ENCODE data around the gene TRIM66.

Gene TRIM66

GRCh38 chr11:8656291-8656690 lies 26.2 kb downstream of the TRIM66 start:
- no peak for TF ChIP-seq CTCF (IDR thresholded peaks at IDR 0.05; ENCODE audit: poor library complexity, severe bottlenecking)
- no peak for ATAC-seq (ENCODE audit: low read depth)
- Histone ChIP-seq H3K9me3 (ENCODE audit: severe bottlenecking) (no peaks in the 10 kb centered on the region), H3K36me3 (ENCODE audit: low read depth) (no peaks in the 10 kb centered on the region; the same call in 1 of the 2 replicates), H3K4me1 (ENCODE audit: insufficient read depth, poor library complexity, severe bottlenecking) (no peaks in the 10 kb centered on the region), H3K27me3 (ENCODE audit: insufficient read depth, poor library complexity, severe bottlenecking) (no peaks in the 10 kb centered on the region), H3K27ac (ENCODE audit: poor library complexity, severe bottlenecking) (no peak overlapping the region), H3K4me3 (ENCODE audit: severe bottlenecking) (no peak overlapping the region)
- no peak for DNase-seq (ENCODE audit: low spot score)

GRCh38 chr11:8654503-8654902 lies 28.0 kb downstream of the TRIM66 start:
- H3K27me3 ChIP-seq (ENCODE audit: insufficient read depth, poor library complexity, severe bottlenecking), result no peaks in the 10 kb centered on the region
- H3K9me3 ChIP-seq (ENCODE audit: severe bottlenecking), result no peaks in the 10 kb centered on the region
- peaks cover 3% of the 10 kb centered on the region; the same call in 1 of the 2 replicates for H3K36me3 ChIP-seq (ENCODE audit: low read depth)
- no peak for ATAC-seq (ENCODE audit: low read depth)
- no peak overlapping the region for H3K27ac ChIP-seq (ENCODE audit: poor library complexity, severe bottlenecking)
- H3K4me3 ChIP-seq (ENCODE audit: severe bottlenecking), result no peak overlapping the region
- H3K4me1 ChIP-seq (ENCODE audit: insufficient read depth, poor library complexity, severe bottlenecking), result peaks cover 3% of the 10 kb centered on the region
- DNase-seq (ENCODE audit: low spot score), result no peak
- no peak for TF ChIP-seq CTCF (IDR thresholded peaks at IDR 0.05; ENCODE audit: poor library complexity, severe bottlenecking)

- Histone ChIP-seq H3K27me3 (ENCODE audit: insufficient read depth, poor library complexity, severe bottlenecking) (no peaks in the 10 kb centered on the region), H3K9me3 (ENCODE audit: severe bottlenecking) (no peaks in the 10 kb centered on the region), H3K27ac (ENCODE audit: poor library complexity, severe bottlenecking) (no peak overlapping the region), H3K4me3 (ENCODE audit: severe bottlenecking) (no peak overlapping the region), H3K36me3 (ENCODE audit: low read depth) (peaks cover 8% of the 10 kb centered on the region; the same call in 1 of the 2 replicates), H3K4me1 (ENCODE audit: insufficient read depth, poor library complexity, severe bottlenecking) (peaks cover 7% of the 10 kb centered on the region)
- ATAC-seq (ENCODE audit: low read depth) (peak; percentile 94), DNase-seq (ENCODE audit: low spot score) (no peak)
- TF ChIP-seq CTCF (IDR thresholded peaks at IDR 0.05; ENCODE audit: poor library complexity, severe bottlenecking), result no peak
These were observed 30.3 kb downstream of the TRIM66 start for GRCh38 chr11:8652140-8652539.

DNA sequence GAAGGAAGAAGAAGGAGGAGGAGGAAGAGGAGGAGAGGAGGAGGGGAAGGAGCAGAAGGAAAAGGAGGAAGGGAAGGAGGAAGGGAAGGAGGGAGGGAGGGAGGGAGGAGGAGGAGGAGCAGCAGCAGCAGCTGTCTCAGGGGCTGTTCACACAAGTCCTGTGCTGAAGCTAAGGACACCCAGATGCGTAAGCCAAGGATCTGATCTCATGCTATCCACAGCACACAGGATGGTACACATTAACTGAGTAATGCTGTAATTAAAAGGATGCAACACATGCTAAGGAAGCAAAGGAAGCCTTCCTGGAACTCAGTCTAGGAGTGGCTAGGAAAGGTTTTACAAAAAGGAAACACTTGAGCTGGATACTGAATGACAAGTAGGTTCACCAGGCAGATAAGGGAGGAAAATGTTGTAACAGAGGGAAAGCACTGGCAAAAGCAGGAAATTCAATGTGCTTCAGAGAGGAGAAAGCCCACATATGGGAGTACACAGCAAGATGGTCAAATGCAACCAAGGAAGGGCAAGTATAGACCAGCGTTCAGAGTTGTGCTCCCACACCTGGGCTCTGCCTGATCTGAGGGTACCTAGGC lies 32.0 kb downstream of the TRIM66 start:
- no peak for TF ChIP-seq CTCF (IDR thresholded peaks at IDR 0.05; ENCODE audit: poor library complexity, severe bottlenecking)
- Histone ChIP-seq H3K27ac (ENCODE audit: poor library complexity, severe bottlenecking) (no peak overlapping the region), H3K4me3 (ENCODE audit: severe bottlenecking) (no peak overlapping the region), H3K4me1 (ENCODE audit: insufficient read depth, poor library complexity, severe bottlenecking) (peaks cover 7% of the 10 kb centered on the region), H3K9me3 (ENCODE audit: severe bottlenecking) (no peaks in the 10 kb centered on the region), H3K27me3 (ENCODE audit: insufficient read depth, poor library complexity, severe bottlenecking) (no peaks in the 10 kb centered on the region), H3K36me3 (ENCODE audit: low read depth) (peaks cover 8% of the 10 kb centered on the region; the same call in 1 of the 2 replicates)
- DNase-seq (ENCODE audit: low spot score), result no peak
- ATAC-seq (ENCODE audit: low read depth), result no peak

DNA sequence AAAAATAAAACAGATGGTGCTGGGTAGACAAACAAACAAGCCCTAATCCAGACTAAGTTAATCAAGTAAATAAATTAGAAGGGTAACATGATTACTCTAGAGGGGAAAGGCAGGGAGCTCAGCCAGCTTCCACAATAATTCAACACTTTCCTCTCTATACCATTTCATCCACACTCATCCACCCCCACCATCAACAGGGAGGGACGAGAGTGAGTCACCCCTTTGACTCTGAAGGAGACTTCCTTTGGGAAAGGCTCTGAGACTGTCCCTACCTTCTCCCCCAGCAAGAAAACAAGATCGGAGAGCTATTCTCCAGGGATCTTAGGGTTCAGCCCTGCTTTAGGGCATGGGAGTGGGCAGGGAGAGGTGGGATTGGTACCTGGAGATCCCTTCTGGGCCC lies 33.1 kb downstream of the TRIM66 start:
- H3K27ac ChIP-seq (ENCODE audit: poor library complexity, severe bottlenecking), result no peak overlapping the region
- no peak overlapping the region for H3K4me3 ChIP-seq (ENCODE audit: severe bottlenecking)
- no peaks in the 10 kb centered on the region for H3K27me3 ChIP-seq (ENCODE audit: insufficient read depth, poor library complexity, severe bottlenecking)
- ATAC-seq (ENCODE audit: low read depth) (peak; percentile 68), DNase-seq (ENCODE audit: low spot score) (no peak)
- H3K9me3 ChIP-seq (ENCODE audit: severe bottlenecking), result no peaks in the 10 kb centered on the region
- peaks cover 8% of the 10 kb centered on the region; the same call in 1 of the 2 replicates for H3K36me3 ChIP-seq (ENCODE audit: low read depth)
- no peak for TF ChIP-seq CTCF (IDR thresholded peaks at IDR 0.05; ENCODE audit: poor library complexity, severe bottlenecking)
- H3K4me1 ChIP-seq (ENCODE audit: insufficient read depth, poor library complexity, severe bottlenecking), result peaks cover 7% of the 10 kb centered on the region

Data from RWPE2 (cell line).